Left forelimb (tissue), 1 donor: Measurements from ENCODE around the gene PHF21B.

Experiments
- DNase-seq: peaks from one replicate; pipeline ENCODE4 v3.0.0-alpha.2; 2018; ENCODE audit warnings: low spot score

The PHF21B gene

DNA sequence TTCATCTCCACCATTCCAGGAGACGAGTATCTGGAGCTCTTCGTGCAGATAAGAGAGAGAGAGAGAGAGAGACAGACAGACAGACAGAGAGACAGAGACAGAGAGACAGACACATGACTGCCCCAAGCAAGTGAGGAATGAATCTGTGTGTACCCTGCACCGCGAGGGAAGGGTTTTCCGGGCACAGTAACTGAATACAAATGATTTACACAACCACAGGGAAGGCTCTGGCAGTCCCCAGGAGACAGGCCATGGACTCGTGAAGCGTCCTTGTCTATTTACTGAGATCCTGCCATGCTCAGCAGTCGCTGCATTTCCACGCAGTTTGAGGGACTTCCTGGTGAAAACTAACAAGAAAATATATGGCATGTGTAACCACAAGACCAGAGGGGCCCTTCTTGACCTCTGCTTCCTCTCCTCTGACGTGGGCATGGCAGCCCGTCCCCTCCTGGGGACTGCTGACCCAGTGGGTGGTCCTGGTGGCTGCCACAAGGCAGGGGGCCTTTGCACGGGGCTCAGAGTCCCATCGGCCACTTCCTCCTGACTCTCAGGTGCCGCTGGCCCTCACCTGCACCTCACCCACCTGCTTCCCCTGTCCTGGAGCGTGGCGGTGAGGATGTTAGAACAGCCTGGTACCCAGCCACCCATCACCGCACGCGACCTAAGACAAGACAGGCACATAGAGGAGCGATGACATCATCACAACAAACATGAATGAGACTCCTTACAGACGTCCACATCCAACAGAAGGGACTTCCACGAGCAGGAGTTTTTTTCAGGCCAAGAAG, 75.9 kb downstream of the PHF21B start:
- DNase-seq, result no peak

DNA sequence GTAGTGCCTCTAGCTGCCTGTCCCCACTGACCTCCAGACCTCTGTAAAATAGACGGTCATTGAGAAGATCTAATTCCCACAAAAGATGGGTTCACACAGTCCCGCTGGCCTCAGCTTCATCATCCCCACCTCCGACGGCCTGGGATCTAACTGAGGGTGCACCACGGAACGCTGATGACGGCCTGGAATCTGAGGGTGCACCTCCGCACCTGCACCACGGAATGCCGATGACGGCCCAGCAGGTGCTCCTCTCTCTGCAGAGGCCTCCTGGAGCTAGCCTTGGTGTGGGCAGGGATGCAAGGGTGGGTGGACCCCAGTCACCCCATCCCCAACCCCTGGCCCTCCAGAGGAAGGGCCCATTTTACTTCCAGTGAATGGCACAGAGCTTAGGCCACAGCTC, 77.3 kb downstream of the PHF21B start:
- DNase-seq, result no peak

DNA sequence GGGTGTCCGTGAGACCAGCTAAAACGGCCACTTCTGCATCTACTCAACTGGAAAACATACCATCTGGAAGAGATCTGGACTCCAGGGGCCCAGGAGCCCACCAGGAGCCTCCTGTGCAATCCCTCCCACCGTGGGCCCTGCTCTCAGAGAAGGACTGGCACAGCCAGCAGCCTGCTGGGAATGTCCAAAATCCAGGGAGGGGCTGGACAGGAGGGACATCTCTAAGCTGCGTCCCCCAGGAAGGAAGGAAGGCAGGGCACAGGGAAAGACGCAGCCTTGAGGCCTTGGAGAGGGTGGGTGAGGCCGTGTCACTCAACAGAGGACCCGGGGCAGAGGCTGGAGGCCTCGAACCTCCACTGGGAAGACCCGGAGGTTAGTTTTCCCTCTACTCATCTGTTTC, 78.0 kb downstream of the PHF21B start:
- no peak for DNase-seq

DNA sequence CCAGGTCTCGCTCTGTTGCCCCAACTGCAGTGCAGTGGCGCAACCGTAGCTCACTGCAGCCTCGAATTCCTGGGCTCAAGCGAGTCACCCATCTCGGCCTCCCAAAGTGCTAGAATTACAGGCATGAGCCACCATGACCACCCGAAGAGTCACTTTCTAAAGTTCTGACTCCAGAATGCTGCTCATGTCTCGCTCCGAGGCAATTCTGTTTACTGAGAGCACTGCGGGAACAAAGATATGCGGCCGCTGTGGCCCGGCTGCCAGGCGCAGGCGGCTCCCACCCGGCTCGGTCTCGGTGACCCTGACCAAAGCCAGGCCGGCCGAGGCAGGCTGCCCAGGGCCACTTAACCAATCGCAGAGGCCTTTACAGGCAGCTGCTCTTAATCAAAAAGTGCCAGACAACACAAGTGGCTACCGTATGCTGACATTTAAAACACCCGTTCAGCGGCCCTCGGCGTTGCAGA, 78.7 kb downstream of the PHF21B start:
- DNase-seq, result no peak

DNA sequence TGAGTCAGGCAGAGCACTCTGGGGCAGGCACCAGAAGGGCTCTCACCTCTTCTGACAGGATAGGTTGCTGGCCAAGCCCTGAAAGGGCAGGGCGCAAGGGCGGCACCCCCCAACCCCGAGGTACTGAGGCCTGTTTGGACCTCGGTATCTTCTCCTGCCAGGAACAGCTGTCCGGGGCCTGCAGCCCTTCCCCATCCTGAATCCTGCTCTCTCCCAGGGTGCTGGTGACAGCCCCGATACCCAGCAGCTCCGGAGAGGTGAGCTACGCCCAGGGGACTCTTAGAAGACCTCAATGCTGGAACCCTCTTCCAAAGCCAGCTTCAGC, 79.1 kb downstream of the PHF21B start:
- DNase-seq, result no peak

DNA sequence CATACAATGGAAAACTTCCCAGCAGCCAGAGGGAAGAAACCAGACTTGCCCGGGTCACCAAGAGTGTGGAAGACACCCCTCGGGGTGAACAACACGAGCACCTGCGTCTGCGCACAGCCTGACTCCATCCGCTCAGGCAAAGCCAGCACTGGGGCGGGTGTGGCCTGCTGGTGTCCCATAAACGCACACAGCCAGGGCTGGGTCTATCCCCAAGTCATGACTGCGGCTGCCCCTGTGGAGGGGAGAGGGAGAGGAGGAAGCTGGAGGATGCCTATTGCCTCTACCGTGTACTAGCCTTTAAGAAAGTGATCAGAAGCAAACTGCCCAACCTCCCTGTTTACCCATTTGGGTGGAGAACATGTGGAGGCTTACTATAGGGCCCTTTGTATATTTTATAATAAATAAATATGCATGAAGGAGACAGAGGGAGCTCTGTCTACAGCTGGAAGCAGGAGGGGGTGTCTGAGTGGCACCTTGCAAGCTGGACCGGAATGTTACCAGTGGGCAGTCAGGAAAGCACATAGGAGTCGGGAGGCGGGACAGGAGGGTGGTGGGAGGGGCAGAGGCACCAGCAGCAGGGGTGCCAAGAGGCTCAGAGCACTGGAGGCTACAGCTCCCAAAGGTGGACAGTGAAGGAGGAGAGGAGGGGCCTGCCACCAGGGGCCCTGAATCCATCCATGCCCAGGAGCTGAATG, 79.6 kb downstream of the PHF21B start:
- no peak for DNase-seq

DNA sequence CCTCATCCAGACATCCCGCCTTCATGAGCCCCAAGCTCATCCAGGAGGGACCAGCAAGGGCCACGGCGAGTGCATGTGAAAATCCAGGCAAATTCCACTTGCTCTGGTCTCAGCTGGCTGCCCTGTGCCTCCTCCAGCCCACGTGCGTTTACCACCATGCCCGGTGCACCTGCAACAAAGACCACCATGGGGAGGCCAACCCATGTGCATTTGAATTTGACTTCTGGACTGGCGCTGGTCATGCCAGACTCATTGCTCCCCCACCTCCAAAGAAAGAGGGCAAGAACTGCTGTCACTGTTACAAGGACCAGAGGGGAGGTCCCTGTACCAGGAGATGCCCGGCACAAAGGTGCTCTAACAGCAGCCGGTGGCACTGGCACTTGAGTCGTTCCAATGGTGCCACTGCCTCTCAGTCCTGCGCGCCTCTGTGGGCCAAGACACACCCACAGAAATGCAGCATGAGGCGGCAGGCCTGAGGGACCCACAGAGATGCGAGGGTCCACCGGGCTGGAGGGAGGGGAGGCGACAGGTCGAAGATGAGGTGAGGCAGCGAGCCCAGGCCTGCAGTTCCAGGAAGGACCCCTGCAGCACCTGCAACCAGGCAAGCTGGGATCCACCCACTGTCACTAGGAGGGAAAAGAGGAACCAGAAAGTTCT, 80.3 kb downstream of the PHF21B start:
- DNase-seq, result no peak

DNA sequence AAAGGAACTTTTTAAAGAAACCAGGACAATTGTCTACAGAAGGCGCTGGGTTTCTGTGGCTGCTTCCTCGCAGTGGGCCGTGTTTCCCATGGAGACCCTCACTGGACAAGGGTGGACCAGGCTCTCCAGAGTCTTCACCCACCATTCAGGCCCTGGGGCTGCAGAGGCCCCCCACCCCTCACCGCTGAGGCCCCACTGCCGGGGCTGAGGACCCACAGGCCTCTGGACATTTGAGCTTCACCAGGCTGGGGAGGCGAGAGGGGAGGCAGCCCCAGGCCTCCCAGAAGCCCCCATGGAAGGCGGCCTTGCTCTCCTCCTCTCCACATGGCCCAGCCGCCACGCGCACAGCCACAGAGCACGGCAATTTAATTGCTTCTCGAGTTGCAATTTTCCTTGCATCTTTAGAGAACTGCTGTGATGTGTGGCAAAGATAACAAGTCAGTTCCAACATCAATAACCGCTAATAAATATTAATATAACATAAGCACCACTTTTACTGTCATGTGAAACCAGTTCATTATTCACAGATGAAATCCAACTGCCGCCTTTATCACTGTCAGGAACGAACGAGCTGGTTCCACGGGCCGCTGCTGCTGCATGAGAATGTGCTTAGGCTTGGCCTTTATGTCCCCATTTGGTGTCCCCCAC, 81.0 kb downstream of the PHF21B start:
- no peak for DNase-seq

DNA sequence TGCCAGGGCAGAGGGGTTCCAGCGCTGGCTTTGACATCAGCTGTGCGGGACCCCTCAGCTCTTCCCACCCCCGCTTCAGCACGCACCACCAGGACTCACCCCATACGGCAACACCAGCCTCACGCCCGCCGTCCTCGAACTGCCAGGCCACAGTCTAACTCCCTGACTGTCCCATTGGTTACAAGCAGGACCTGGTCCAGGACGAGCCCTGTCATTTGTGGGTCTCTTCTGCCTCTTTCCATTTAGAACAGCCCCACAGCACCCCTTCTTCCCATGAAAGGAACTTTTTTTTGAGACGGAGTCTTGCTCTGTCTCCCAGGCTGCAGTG, 81.7 kb downstream of the PHF21B start:
- no peak for DNase-seq

DNA sequence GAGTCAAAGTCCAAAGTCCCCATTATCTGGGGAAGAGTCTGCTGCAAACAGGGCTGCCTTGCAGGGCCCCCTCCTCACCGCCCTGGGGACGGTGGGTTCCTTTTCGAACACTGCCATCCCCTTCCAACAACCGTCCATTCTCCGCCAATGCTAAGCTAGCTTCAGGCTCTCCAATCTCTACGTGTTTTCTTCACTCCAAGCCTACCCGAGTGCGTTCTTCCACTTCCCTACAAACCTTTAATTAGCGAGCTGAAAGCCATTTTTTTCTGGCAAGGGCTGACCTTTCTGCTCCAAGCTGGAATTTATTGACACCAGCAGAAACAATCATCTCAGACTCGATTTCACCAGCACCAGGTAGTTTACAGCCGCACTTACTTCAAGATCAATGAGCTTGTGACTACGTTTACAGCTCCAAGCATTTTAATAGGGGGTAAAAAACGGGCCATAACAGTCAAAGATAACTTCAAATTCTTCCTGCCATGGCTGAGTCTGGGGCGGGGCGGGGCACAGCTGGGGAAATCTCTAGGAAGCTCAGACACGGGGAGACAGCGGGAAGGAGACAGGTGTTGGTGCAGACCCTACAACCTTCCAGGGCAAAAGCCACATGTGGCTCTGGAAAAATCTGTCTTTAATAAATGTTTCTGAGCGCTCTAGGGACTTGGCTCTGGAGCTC, 82.2 kb downstream of the PHF21B start:
- no peak for DNase-seq

DNA sequence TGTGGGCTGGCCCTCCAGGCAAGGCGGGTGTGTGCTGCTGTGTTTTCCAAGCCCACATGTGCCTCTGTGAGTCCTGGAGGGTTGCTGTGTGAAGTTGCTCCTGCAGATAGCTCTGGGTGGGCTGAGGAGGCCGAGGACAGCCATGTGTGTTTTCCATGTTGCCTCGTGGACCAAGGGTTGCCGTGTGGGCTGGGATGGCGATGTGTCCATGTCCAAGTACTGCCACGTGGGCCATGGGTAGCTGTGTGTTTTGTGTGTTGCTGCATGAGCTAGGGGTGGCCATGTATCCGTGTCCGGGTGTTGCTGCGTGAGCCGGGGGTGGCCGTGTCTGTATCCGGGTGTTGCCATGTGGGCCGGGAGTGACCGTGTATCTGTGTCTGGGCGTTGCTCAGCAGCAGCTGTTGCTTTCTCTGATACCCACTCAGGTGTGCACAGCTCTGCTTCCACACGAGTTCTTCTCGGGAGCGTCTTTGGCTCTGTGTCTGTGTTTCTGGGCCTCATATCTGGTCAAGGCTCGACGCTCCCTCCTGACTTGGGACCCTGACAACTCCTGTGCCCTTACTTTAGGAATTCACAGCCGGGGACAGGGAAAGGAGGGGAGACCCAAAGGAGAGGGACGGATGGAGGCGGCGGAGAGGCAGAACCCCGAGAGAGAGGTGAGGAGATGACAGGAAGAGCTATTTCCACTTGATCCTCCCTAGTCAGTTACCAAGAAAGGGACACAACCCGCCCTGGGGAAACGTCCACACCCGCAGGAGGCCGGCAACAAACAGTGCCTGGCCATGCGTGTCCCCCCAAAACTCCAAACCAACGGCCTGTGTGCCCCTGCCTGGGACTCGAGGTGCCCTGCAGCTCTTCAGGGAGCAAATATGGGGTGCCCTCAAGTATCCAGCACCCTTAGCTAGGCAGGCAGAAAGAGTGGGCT, 83.1 kb downstream of the PHF21B start:
- DNase-seq, result no peak

DNA sequence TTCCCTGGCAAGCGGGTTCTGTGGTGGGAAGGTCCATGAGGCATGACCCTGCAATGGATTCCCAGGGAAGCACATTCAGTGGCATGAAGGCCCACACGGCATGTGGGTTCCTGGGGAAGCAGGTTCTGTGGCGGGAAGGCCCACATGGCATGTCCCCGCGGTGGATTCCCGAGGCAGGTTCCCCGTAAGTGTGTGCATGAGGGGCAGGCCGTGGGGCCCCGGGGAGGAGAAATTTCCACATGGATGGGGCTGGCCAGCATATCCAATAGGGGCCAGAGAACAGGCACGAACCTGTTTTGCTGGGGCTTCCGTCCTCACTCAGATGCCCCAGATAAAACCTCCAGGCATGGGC, 83.7 kb downstream of the PHF21B start:
- DNase-seq, result no peak

DNA sequence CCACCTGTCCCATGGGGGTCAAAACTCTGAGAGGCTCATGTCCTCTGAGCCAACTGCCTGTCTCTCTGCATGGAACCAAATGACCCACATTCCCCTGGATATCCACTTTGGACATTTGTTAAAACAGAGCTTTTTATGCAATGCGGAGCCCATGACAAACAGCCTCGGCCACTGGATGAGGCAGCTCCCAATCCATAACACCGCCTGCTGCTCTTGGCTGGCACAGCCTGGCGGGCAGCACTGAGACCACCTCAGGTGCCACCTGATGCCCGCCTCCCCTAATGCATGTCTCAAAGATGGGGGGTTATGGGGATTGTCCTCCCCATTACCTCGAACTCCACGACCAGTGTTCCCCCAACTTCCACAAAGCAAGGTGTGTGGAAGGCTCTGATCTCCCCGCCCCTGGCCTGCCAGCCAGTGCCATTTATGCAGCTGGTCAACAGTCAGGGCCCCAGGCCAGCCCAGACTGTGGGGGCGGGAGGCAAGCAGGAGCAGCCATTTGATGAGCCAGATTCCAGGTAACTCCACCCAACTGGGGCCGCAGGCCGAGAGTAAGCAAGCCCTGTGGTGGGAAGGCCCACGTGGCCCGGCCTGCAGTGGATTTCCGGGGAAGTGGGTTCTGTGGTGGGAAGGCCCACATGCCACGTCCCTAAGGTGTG, 84.2 kb downstream of the PHF21B start:
- no peak for DNase-seq

DNA sequence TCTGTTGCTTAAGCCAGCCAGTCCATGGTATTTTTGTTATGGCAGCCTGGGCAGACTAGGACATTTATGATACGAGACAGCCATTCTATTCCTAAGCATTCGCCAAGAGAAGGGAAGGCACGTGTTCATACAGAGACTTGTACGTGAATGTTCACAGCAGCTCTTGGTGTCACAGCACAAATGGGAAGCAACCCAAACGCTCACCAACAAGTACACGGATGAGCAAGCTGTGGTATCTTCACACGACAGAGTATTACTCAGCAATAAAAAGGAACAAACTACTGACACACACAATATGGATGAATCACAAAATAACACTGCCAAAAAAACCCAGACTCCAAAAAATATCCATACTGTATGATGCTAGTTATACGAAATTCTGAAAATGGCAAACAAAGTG, 85.1 kb downstream of the PHF21B start:
- DNase-seq, result no peak

DNA sequence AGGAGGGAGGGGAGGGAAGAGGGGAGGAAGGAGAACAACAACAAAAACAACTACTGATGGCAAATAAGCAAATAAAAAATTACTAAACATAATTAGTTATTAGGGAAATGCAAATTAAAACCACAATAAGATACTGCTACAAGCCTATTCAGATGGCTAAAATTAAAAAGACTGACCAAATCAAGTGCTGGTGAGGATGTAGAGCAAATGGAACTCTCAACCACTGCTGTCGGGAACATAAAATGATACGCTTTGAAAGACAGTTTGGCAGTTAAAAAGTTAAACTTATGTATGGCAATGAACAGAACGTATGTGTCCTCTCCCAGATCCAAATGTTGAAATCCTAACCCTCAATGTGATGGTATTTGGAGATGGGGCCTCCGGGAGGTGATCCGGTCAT, 85.7 kb downstream of the PHF21B start:
- DNase-seq, result no peak

DNA sequence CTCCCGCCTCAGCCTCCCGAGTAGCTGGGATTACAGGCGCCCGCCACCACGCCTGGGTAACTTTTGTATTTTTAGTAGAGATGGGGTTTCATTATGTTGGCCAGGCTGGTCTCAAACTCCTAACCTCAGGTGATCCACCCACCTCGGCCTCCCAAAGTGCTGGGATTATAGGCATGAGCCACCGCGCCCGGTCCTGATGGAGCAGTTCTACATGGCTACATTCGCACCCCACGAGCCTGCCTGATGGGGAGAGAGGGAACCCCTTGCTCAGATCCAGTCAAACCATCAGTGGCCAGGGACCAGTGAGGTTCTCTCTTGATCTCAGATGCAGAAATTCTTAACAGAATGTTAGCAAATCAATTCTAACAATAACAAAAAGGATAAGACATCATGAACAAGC, 88.0 kb downstream of the PHF21B start:
- peak; percentile 5 for DNase-seq

DNA sequence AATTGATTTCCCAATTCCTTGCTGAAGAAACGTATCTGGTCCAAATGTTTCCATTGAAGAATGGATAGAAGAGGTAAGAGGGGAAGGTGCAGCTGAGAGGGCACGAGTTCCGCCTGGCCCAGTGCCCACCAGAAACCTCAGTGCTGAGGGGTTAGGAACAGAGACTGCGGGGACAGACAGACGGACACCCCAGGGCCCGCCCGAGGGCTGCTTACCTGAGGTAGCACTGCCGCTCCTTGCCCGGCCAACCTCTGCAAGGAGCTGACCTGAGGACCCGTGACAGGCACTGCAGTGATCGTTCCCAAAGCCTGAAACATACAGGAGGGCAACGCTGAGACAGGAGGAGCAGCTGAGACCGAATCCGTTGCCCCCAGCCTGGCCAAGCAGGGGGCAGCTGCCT, 89.6 kb downstream of the PHF21B start:
- DNase-seq, result no peak

DNA sequence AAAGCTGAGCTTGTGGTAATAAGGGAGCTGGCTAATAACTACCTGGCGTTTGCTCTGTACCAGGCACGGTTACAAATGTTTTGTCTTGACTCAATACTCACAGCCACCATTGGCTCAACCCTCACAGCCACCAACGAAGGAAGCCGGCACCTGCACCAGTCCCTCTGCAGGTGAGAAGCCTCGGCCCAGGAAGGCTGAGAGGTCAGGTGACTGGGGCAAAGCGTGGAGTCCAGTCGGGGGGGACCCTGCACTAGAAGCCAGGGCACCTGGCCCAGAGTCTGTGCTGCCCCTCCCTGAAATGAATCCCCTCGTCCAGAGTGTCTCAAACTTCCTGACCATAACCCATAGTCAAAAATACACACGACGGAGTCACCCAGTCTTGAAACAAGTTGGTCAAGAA, 90.1 kb downstream of the PHF21B start:
- DNase-seq, result no peak

DNA sequence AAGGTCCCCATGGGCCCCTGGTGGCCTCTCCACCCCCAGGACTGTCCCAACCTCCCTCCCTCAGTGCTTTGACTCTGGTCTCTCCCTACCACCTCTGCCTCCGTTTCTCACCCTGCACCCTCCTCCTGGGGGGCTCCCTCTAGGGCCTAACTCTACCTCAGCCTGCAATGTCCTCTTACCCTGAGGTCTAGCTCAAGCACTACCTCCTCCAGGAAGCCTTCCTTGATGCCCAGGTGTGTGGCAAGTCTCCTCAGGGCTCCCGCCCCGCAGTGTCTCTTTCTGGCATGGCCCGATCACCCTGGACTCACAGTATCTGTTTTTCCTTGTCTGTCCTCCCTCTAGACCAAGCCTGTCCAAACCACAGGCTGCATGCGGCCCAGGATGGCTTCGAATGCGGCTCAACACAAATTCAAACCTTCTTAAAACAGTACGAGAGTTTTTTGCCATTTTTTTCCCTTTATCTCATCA, 90.8 kb downstream of the PHF21B start:
- peak; percentile 40 for DNase-seq

DNA sequence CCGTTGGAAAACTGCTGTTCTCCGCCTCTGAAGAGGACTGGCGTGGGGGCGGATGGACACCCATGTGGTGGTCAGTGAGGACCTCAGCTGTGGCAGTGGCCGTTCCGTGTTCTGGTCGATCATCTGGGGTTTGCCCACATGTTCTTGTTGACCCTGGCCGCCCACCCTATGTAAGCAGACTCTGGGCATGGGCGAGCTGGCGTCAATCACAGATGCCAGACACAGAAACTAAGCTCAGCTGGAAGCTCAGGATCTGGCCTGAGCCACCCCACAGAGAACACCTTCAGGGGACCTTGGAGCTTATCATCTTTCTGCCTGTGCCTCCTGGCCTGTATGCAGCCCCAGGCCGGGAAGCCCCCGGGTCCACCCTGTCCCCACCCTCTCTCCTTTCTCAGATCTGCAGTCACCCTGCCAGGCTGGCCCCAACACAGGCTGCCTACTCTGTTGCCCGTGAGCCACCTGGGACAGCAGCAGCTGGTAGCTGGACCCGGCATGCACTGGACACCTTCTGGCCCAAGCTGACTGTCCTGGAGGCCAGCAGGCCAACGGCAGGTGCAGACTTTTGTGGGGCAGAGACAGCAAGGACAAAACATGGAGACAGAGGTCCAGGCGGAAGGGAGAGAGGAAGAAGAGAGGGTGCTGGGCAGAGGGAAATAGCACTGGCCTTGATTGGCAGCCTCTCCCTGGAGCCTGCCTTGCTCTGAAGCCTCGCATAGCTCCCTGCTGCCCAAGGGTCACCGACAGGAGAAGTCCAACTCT, 91.5 kb downstream of the PHF21B start:
- DNase-seq, result peak; percentile 44
